ENCODE data around the gene BLTP3A.
"Not testable (repeated sequence)": the region's sequence is repeated elsewhere in the genome, so short reads cannot be mapped to it uniquely, and the experiment has no call there.

BLTP3A gene, protein sequence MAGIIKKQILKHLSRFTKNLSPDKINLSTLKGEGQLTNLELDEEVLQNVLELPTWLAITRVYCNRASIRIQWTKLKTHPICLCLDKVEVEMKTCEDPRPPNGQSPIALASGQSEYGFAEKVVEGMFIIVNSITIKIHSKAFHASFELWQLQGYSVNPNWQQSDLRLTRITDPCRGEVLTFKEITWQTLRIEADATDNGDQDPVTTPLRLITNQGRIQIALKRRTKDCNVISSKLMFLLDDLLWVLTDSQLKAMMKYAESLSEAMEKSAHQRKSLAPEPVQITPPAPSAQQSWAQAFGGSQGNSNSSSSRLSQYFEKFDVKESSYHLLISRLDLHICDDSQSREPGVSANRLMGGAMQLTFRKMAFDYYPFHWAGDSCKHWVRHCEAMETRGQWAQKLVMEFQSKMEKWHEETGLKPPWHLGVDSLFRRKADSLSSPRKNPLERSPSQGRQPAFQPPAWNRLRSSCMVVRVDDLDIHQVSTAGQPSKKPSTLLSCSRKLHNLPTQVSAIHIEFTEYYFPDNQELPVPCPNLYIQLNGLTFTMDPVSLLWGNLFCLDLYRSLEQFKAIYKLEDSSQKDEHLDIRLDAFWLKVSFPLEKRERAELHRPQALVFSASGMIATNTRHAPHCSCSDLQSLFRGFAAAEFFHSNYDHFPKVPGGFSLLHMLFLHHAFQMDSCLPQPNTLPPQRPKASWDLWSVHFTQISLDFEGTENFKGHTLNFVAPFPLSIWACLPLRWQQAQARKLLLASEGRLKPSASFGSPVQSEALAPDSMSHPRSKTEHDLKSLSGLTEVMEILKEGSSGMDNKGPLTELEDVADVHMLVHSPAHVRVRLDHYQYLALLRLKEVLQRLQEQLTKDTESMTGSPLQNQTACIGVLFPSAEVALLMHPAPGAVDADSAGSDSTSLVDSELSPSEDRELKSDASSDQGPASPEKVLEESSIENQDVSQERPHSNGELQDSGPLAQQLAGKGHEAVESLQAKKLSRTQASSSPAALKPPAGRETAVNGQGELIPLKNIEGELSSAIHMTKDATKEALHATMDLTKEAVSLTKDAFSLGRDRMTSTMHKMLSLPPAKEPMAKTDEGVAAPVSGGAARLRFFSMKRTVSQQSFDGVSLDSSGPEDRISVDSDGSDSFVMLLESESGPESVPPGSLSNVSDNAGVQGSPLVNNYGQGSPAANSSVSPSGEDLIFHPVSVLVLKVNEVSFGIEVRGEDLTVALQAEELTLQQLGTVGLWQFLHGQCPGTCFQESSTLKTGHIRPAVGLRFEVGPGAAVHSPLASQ (N-terminal part only)

DNA sequence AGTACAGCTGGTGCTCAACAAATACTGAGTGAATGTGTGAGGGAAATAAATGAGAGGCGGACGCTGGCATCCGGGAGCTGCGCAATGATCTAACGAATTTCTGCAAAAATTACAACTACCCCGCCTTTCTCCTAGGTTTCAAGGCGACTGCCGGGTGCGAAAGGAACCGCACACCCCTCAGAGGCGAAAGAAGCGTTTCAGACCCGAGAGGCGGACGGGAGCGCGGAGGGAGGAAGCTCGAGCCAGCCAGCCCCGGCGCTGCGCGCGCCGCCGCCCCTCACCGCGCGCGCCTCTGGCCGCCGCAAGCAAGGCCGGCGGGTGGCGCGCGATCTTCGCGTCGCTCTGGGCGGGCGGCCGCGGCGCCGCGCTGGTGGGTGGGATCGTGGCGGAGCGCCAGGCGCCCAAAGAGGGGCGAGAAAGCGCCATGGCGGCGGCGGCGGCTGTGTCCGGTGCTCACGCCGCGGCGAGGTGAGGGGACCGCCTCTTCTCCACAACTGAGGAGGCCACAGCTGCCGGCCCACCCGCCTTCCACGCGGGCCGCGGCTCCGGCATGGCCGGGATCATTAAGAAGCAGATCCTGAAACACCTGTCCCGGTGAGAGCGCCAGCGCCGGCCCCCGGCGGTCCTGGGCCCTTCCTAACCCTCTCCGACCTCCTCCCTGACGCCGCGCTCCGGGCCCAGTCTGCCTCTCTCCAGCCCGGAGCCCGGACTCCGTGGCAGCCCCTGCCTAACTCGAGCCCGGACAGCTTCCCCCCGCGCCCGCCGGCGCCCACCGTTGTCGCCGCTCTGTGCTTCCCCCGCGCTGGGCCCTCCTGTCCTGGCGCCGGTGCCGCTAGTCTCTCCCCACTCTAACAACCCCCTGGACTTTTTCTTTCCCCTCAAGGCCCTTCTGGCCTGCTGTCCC is at the start of gene BLTP3A:
Gene BLTP3A (plus strand): TSS at position 383 of the 904 bp plus-strand sequence. CDS start 168 bp downstream, at position 551.
- DNase-seq, result peak; percentile 45

DNA sequence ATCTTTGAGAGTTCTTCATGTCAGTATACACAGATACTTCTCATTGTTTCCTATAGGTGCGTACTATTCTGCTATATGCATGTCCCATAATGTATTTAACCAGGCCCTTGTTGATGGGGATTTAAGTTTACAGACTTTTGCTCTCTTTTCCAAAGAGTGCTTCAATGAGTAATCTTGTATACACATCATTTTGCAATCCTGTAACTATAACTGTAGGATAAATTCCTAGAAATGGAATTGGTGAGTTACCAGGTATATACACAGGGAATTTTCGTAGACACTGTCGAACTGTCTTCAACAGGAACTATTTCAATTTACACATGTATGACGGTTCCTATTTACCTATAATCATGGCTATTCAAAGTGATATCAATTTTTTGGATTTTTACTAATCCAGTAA is 49.8 kb upstream of the BLTP3A start:
- no peak for DNase-seq

GRCh38 chr6:34743625-34744293 is 48.1 kb upstream of the BLTP3A start:
- peak; percentile 18 for DNase-seq

DNA sequence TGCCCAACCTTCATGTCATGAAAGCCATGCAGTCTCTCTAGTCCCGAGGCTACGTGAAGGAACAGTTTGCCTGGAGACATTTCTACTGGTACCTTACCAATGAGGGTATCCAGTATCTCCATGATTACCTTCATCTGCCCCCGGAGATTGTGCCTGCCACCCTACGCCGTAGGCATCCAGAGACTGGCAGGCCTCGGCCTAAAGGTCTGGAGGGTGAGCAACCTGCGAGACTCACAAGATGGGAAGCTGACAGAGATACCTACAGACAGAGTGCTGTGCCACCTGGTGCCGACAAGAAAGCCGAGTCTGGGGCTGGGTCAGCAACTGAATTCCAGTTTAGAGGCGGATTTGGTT is 47.6 kb upstream of the BLTP3A start:
- DNase-seq, result not testable (repeated sequence)

- no peak for DNase-seq
Measured at GRCh38 chr6:34745277-34746103, 46.4 kb upstream of the BLTP3A start.

GRCh38 chr6:34746104-34746846 is 45.6 kb upstream of the BLTP3A start:
- no peak for DNase-seq

GRCh38 chr6:34748757-34749156 is 43.1 kb upstream of the BLTP3A start:
- no peak for DNase-seq

DNA sequence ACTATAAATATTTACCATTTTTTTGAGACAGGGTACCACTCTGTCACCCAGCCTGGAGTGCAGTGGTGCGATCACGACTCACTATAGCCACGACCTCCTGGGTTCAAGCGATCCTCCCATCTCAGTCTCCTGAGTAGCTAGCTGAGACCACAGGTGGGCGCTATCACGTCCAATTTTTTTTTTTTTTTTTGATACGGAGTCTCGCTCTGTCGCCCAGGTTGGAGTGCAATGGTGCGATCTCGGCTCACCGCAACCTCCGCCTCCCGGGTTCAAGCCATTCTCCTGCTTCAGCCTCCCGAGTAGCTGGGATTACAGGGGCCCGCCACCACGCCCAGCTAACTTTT is 35.4 kb upstream of the BLTP3A start:
- DNase-seq, result peak; percentile 40

GRCh38 chr6:34757687-34758274 is 34.1 kb upstream of the BLTP3A start:
- DNase-seq, result no peak

- DNase-seq, result no peak
Measured at GRCh38 chr6:34760108-34760507, 31.8 kb upstream of the BLTP3A start.

DNA sequence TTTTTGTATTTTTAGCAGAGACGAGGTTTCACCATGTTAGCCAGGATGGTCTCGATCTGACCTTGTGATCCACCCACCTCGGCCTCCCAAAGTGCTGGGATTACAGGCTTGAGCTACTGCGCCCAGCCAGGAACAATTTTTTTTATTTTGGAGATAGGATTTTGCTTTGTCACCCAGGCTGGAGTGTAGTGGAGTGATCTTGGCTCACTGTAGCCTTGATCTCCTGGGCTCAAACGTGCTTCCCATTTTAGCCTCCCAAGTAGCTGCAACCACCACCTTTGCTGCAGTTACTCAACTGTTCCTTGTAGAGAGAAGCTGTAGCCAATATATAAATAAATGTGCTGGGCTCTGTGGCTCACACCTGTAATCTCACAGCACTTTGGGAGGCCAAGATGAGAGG is 30.2 kb upstream of the BLTP3A start:
- DNase-seq, result not testable (repeated sequence)

DNA sequence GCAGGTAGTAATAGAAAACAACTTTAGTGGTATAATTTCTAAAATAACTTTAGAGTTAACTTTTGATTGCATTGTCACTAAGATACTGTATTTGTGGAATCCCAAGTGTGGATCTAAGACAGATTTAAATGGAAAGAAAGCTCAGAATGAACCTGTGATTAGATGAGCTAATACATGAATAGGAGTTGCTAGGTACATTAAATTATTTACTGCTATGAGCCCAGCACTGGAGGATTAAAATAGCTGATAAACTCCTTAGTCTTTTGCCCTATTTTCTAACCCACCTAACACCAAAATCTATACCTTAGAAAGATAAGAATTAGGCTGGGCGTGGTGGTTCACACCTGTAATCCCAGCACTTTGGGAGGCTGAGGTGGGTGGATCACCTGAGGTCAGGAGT is 23.7 kb upstream of the BLTP3A start:
- no peak for DNase-seq

GRCh38 chr6:34771727-34772126 is 20.2 kb upstream of the BLTP3A start:
- DNase-seq, result no peak

- DNase-seq, result no peak
Measured at GRCh38 chr6:34772940-34773339, 18.9 kb upstream of the BLTP3A start.

DNA sequence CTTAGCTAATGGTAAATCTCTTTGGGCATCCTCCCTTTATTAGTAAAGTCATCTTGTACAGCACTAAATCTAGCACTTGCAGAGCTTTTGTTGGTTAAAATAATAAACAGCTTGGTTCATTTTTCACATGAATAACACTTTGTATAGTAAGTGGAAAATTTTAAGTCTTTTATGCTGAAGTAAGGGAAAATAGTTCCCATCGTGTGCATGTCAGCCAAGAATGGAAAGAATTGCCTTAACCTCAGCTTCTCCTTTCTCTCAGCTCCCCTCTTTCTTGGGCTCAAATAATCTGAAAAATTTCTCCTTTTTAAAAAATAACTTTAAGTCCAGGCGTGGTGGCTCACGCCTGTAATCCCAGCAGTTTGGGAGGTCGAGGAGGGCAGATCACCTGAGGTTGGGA is 18.0 kb upstream of the BLTP3A start:
- DNase-seq, result no peak

DNA sequence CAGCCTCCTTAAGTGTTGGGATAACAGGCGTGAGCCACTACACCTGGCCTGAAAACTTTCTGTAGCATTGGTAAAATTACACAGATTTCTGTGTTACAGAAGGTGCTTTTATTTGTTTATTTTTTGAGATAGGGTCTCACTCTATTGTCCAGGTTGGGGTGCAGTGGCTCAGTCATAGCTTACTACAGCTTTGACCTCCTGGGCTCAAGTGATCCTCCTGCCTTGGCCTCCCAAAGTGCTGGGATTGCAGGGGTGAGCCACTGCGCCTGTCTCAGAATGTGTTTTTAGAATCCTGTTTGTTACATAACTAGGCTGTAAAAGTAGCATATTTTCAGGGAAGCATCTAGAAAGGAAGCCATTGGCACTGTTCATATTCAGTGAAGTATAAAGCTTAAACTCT is 16.9 kb upstream of the BLTP3A start:
- no peak for DNase-seq

GRCh38 chr6:34785375-34785774 is 6.5 kb upstream of the BLTP3A start:
- not testable (repeated sequence) for DNase-seq

DNA sequence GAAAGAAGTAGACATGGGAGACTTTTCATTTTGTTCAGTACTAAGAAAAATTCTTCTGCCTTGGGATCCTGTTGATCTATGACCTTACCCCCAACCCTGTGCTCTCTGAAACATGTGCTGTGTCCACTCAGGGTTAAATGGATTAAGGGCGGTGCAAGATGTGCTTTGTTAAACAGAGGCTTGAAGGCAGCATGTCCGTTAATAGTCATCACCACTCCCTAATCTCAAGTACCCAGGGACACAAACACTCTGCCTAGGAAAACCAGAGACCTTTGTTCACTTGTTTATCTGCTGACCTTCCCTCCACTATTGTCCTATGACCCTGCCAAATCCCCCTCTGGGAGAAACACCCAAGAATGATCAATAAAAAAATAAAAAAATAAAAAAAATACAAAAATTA is 4.7 kb upstream of the BLTP3A start:
- DNase-seq, result not testable (repeated sequence)

DNA sequence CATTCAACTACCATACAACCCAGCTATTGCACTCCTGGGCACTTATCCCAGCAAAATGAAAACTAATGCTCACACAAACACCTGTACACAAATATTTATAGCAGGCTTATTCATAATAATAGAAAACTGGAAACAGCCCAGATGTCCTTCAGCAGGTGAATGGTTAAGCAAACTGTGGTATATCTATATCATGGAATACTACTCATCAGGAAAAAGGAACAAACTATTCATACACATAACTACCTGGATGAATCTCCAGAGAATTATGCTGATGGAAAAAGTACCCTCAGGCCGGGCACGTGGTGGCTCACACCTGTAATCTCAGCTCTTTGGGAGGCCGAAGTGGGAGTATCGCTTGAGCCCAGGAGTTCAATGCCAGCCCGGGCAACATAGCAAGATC is 3.8 kb upstream of the BLTP3A start:
- no peak for DNase-seq
